SW 1271 (cell line): ENCODE measurements around the gene RAB35.
"Not testable (repeated sequence)": the region's sequence is repeated elsewhere in the genome, so short reads cannot be mapped to it uniquely, and the experiment has no call there.

Experiments
- DNase-seq, 2 experiments: peaks; one replicate each; lab custom pipeline; 2025; lab: John Stamatoyannopoulos, UW

The RAB35 gene

DNA sequence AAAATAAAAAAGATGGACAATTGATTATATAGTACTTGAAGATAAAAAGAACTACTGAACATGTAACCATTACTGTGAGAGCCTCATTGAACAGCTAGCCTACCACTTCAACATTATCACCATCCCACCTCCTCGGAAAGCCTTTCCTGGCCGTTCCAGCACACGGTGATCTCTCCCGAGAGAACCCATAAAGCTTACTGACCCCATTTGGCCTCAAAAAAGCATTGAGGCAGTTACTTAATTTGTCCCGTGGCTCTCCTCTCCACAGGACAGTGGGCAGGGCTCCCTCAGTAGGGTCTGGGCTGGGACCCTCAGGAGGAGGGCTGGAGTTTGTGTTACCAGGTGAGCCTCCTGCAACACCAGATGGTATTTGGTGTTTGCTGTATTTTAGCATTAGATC lies 55.8 kb downstream of the RAB35 start:
- DNase-seq = no peak

DNA sequence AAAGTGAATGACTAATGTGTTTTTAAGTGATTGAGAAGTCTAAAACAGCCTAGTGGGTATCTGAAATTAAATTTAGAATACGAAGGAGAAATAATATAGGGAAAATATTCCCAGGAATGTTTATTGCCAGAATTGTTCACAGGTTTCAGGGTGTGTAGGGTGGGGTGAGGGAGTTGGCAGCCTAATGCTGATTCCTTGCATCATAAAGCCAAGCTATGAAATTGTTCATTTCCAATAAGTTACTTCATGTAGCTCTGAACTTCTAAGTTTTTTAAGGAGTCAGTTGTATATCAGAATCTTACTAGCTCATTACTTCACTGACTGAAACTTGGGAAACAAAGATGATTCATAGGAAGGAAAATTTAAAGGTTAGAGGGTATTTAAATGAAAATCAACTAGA lies 56.4 kb downstream of the RAB35 start:
- DNase-seq = no peak

GRCh38 chr12:120056739-120057138 lies 59.8 kb downstream of the RAB35 start:
- DNase-seq = no peak

- no peak for DNase-seq
Measured at GRCh38 chr12:120055231-120056000, 61.1 kb downstream of the RAB35 start.

- no peak for DNase-seq
Measured at GRCh38 chr12:120054293-120054692, 62.3 kb downstream of the RAB35 start.

GRCh38 chr12:120051535-120051934 lies 65.0 kb downstream of the RAB35 start:
- DNase-seq = no peak

GRCh38 chr12:120049426-120049825 lies 67.1 kb downstream of the RAB35 start:
- DNase-seq = no peak

- no peak for DNase-seq
Measured at GRCh38 chr12:120048263-120048662, 68.3 kb downstream of the RAB35 start.

- DNase-seq = no peak
Measured at GRCh38 chr12:120047072-120047471, 69.5 kb downstream of the RAB35 start.

DNA sequence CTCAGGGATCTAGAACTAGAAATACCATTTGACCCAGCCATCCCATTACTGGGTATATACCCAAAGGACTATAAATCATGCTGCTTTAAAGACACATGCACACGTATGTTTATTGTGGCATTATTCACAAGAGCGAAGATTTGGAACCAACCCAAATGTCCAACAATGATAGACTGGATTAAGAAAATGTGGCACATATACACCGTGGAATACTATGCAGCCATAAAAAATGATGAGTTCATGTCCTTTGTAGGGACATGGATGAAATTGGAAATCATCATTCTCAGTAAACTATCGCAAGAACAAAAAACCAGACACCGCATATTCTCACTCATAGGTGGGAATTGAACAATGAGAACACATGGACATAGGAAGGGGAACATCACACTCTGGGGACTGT lies 71.2 kb downstream of the RAB35 start:
- DNase-seq = not testable (repeated sequence)
